Smooth muscle cell (in vitro differentiated cells): ENCODE results near the gene KCTD17. TPM values are rescaled to one million over a fixed set of nuclear protein-coding genes. Genes with fewer than 3 reads are reported as not detected.

ENCODE experiments used
- DNase-seq: peaks from one replicate; lab custom pipeline; 2025; ENCODE audit not compliant: unreplicated experiment; lab: John Stamatoyannopoulos, UW
- H2AFZ ChIP-seq: fragments of 200-600 bp; sonication (generic); 2 replicates; pipeline ENCODE4 v1.6.0; 2016; ENCODE audit warnings: antibody characterized with exemption, low read depth, mild to moderate bottlenecking
- H3F3A ChIP-seq: fragments of 200-600 bp; sonication (generic); 2 replicates; pipeline ENCODE4 v1.6.0; 2017; ENCODE audit warnings: antibody characterized with exemption, low read depth
- H3K27ac ChIP-seq: fragments of 200-600 bp; sonication (generic); 2 replicates; pipeline ENCODE4 v1.5.1; 2016; ENCODE audit warnings: low read depth, mild to moderate bottlenecking
- H3K27me3 ChIP-seq: fragments of 200-600 bp; sonication (generic); 2 replicates; pipeline ENCODE4 v1.6.1; 2016; ENCODE audit warnings: low read depth, mild to moderate bottlenecking
- H3K36me3 ChIP-seq: fragments of 200-600 bp; sonication (generic); 2 replicates; pipeline ENCODE4 v1.5.1; 2016; ENCODE audit warnings: low read depth
- H3K4me1 ChIP-seq: fragments of 200-600 bp; sonication (generic); 2 replicates; pipeline ENCODE4 v1.5.1; 2016; ENCODE audit warnings: low read depth
- H3K4me2 ChIP-seq: fragments of 200-600 bp; sonication (generic); 2 replicates; pipeline ENCODE4 v1.6.0; 2016; ENCODE audit warnings: mild to moderate bottlenecking
- H3K4me3 ChIP-seq: fragments of 200-600 bp; sonication (generic); 2 replicates; pipeline ENCODE4 v1.5.1; 2016; ENCODE audit warnings: mild to moderate bottlenecking
- H3K79me2 ChIP-seq: fragments of 200-600 bp; sonication (generic); 2 replicates; pipeline ENCODE4 v1.6.0; 2016; ENCODE audit warnings: low read depth, mild to moderate bottlenecking
- H3K9ac ChIP-seq: fragments of 200-600 bp; sonication (generic); 2 replicates; pipeline ENCODE4 v1.6.0; 2016; ENCODE audit warnings: low read depth
- H3K9me3 ChIP-seq: fragments of 200-600 bp; sonication (generic); replicated peaks from 2 replicates; pipeline ENCODE4 v1.5.1; 2016; ENCODE audit warnings: low read depth
- H4K20me1 ChIP-seq: fragments of 200-600 bp; sonication (generic); 2 replicates; pipeline ENCODE4 v1.6.0; 2016; ENCODE audit warnings: low read depth
- CTCF ChIP-seq: fragments of 200-600 bp; sonication (generic); IDR thresholded peaks from 2 replicates; pipeline ENCODE4 v1.5.1; 2017; ENCODE audit warnings: borderline replicate concordance, mild to moderate bottlenecking, antibody characterized with exemption; ENCODE audit not compliant: insufficient read depth, poor library complexity, severe bottlenecking
- WGBS: methylation state at CpG from one replicate; pipeline ENCODE4 v1.1.7; 2016; ENCODE audit warnings: low lambda C conversion rate; 5-methylcytosine and 5-hydroxymethylcytosine counted together
- polyA plus RNA-seq: library from polyadenylated mRNA; unstranded; fragments of >200 nt; fragmentation: Nextera tagmentation; extraction: Ambion mirVana; gene quantifications from 2 replicates; pipeline ENCODE4 v1.2.1, GENCODE V29; 2016
- total RNA-seq: library from RNA; depleted of rRNA; stranded (reverse); fragments of >200 nt; gene quantifications from 2 replicates; pipeline ENCODE4 v1.2.3, GENCODE V29; 2014

Gene KCTD17
- total and polyA plus RNA-seq, 2 experiments from 2014 or later = 20.0 to 36.9 TPM

- H2AFZ ChIP-seq = no peak overlapping the region
- no peaks in the 10 kb centered on the region for H3K36me3 ChIP-seq
- H3K27me3 ChIP-seq = peaks cover 4% of the 10 kb centered on the region
- WGBS = 85% methylated on average over 13 of the region's 15 CpGs
- H3K4me3 ChIP-seq = no peak overlapping the region
- no peak overlapping the region for H3K9ac ChIP-seq
- H3K4me1 ChIP-seq = no peaks in the 10 kb centered on the region
- H3K9me3 ChIP-seq = no peaks in the 10 kb centered on the region
- no peak for DNase-seq
- H3K4me2 ChIP-seq = no peak overlapping the region
- no peaks in the 10 kb centered on the region for H4K20me1 ChIP-seq
- no peaks in the 10 kb centered on the region for H3K79me2 ChIP-seq
- no peaks in the 10 kb centered on the region for H3F3A ChIP-seq
- no peak overlapping the region for H3K27ac ChIP-seq
- no peak for TF ChIP-seq CTCF
Measured at GRCh38 chr22:37062702-37063381, 11.3 kb downstream of the KCTD17 start.

- DNase-seq = no peak
- H3K4me1 ChIP-seq = no peaks in the 10 kb centered on the region
- H3F3A ChIP-seq = no peaks in the 10 kb centered on the region
- no peak overlapping the region for H3K4me2 ChIP-seq
- no peak overlapping the region for H3K9ac ChIP-seq
- no peak for TF ChIP-seq CTCF
- no peak overlapping the region for H3K4me3 ChIP-seq
- peaks cover 13% of the 10 kb centered on the region for H3K27me3 ChIP-seq
- no peaks in the 10 kb centered on the region for H3K36me3 ChIP-seq
- 92% methylated on average over 28 of the region's 28 CpGs for WGBS
- H2AFZ ChIP-seq = no peak overlapping the region
- H4K20me1 ChIP-seq = no peaks in the 10 kb centered on the region
- no peak overlapping the region for H3K27ac ChIP-seq
- no peaks in the 10 kb centered on the region for H3K79me2 ChIP-seq
- H3K9me3 ChIP-seq = no peaks in the 10 kb centered on the region
Measured at GRCh38 chr22:37063431-37064420, 12.2 kb downstream of the KCTD17 start.

- Histone ChIP-seq H2AFZ (no peak overlapping the region), H3K36me3 (no peaks in the 10 kb centered on the region), H3K79me2 (no peaks in the 10 kb centered on the region), H3K9me3 (no peaks in the 10 kb centered on the region), H3K4me2 (no peak overlapping the region), H3K9ac (no peak overlapping the region), H4K20me1 (no peaks in the 10 kb centered on the region), H3K4me1 (no peaks in the 10 kb centered on the region), H3K4me3 (no peak overlapping the region), H3F3A (no peaks in the 10 kb centered on the region), H3K27ac (no peak overlapping the region), H3K27me3 (peaks cover 21% of the 10 kb centered on the region)
- no peak for DNase-seq
- WGBS = 95% methylated on average over 11 of the region's 11 CpGs
- no peak for TF ChIP-seq CTCF
Measured at GRCh38 chr22:37064553-37064952, 13.0 kb downstream of the KCTD17 start.
